A172 (cell line): ENCODE results near the gene LRCH4. TPM values are rescaled to one million over a fixed set of nuclear protein-coding genes. Genes with fewer than 3 reads are reported as not detected.
"Not testable (repeated sequence)": the region's sequence is repeated elsewhere in the genome, so short reads cannot be mapped to it uniquely, and the experiment has no call there.

ENCODE experiments used
- DNase-seq: peaks from one replicate; pipeline ENCODE4 v3.0.0-alpha.2; 2015; ENCODE audit warnings: low spot score
- total RNA-seq: library from RNA; depleted of rRNA; stranded (reverse); fragments of >200 nt; shearing (Covaris generic); gene quantifications from 2 replicates; pipeline ENCODE4 v1.2.3, GENCODE V29; 2014

The LRCH4 gene
- total RNA-seq, 1 experiment from 2014 or later, result 11.4 TPM

DNA sequence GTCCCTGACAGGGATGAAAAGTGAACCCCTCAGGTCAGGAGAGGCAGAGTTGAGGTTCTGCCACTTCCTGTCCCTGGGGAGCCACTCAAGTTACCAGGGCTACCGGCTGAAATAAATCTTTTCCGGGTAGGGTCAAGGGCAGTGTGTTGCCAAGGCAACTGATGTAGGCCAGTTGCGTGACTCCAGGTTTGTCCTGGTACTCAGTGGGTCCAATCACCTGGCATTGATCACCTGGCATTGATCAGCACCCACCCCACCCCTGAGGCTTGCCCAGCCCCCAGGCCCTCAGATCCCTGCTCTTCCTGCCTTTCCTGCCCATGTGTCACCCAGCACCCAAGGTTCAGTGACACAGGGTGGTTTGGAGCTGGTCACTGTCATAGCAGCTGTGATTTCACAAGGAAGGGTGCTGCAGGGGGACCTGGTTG is 18.2 kb downstream of the LRCH4 start:
- DNase-seq, result peak; percentile 49

DNA sequence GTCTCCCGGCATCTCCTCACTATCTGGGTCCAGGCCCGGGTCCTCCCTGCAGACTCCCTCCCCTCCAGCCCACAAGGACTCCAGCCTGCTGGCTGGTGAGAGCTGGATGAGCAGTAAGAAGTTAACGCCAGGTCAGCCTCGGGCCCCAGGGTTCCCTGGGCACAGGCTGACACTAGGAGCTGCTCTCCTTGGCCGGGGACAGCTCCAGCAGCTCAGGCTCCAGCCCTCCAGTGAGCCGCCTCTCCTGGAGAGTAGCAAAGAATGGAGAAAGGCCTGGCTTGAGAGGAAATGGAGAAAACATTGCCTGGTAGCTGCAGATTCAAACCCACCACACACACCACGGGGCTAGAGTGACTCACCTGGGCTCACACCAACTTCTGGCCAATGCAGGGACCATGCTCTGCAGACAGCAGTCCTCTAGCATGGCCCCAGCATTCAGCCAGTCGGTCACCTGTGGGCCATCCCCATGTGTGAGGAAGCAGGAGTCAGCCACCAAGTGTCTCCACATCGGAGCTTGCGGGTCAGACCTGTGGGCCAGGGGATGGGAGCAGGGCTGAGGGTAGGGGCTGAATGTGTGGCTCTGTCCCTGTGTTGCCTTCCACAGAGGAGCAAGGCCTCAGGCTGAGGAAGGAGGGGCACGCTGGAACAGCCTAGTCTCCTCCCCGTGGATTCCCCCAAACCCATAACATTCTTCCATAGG is 18.7 kb downstream of the LRCH4 start:
- peak; percentile 41 for DNase-seq

DNA sequence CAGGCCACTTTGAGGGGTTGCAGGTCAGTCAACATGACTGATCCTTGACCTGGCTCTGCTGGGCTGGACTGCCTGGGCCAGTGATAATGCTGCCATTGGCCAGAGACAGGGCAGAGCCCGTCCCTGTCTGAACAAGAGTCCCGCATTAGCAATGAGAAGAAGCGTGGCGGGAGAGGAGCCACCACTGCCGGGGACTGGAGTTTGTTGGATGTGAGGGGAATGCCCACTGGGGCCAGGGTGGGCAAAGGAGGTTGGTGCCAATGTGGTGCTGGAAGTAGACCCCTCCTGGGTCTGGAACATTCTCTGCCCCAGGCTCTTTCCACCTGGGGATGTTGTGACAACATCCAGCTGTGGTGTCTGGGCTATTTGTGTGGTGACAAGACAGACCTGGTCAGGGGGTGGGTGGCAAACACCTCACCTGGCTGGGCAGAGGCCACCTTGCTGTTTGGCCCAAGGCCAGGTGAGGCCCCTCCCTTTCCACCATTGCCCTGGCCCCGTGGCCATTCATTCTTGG is 19.9 kb downstream of the LRCH4 start:
- DNase-seq, result no peak

DNA sequence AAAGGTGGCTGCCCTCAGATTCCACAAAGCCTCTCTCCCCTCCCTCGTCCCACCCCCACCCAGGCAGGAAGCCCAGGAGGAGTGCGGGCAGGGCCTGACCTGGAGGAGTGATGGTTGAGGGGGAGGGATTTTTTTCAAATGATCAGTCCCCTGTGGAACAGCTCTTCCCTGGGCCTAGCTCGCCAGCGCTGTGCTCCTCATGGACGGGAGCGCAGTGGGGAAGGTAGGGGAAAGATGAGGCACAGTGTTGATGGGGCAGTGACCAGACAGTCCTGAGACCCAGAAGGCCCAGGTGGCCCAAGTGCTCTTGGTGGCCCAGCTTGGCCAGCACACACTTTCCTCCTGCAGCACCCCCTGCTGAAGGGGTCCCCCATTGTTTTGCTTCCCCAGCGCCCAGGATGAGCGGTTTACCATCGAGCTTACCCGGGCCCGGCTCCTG is 20.8 kb downstream of the LRCH4 start:
- no peak for DNase-seq

DNA sequence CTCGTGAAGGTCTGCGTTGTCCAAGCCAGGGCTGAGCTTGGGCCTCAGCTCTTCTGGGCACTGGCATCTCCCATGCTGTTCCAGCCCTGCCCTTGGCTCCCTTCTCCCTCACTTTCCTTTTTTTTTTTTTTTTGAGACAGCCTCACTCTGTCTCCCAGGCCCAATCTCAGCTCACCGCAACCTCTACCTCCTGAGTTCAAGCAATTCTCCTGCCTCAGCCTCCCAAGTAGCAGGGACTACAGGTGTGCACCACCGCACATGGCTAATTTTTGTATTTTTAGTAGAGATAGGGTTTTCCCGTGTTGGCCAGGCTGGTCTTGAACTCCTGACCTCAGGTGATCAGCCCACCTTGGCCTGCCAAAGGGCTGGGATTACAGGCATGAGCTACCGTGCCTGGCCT is 21.5 kb downstream of the LRCH4 start:
- DNase-seq, result not testable (repeated sequence)

DNA sequence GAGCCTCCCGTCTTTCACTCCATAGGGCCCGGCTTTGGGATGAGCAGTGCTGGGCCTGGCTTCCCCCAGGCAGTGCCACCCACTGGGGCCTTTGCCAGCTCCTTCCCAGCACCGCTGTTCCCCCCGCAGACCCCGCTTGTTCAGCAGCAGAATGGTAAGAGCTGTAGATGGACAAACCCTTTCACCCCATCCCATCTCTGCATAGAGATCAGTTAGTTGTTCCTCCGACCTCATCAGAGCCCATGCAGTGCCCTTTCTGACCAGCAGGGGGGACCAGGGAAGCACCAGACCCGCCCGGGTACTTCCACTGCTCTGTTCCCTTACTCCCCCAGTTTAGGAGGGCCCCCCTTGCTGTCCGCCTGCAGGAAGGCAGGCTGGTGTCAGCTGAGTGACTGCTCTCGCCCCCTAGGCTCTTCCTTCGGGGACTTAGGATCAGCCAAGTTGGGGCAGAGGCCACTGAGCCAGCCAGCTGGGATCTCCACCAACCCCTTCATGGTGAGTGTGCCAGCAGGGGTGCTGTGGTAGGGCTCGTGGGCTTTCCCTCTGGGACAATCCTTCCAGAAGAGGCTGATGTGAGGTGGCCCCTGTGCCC is 22.0 kb downstream of the LRCH4 start:
- peak; percentile 77 for DNase-seq

DNA sequence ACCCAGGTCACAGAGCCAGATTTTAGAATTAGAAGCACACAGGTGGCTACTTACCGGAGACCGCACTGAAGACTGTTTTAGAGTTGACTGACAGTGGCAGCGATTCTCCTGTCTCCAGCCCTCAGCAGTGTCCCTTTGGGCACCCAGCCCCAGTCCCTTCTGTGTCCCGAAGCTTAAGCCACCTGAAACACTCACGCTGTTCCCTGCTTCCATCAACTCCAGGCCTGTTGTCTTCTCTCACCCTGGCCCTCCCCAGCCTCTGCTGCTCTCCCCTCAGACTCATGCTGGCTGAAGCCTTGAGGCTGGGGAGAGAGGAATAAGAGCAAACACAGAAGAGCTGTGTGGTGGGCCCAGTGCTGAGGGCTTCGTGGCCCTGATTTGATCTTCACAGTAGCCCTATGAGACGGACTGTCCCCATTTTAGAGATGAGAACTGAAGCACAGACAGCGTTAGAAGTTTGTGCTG is 22.8 kb downstream of the LRCH4 start:
- DNase-seq, result no peak

DNA sequence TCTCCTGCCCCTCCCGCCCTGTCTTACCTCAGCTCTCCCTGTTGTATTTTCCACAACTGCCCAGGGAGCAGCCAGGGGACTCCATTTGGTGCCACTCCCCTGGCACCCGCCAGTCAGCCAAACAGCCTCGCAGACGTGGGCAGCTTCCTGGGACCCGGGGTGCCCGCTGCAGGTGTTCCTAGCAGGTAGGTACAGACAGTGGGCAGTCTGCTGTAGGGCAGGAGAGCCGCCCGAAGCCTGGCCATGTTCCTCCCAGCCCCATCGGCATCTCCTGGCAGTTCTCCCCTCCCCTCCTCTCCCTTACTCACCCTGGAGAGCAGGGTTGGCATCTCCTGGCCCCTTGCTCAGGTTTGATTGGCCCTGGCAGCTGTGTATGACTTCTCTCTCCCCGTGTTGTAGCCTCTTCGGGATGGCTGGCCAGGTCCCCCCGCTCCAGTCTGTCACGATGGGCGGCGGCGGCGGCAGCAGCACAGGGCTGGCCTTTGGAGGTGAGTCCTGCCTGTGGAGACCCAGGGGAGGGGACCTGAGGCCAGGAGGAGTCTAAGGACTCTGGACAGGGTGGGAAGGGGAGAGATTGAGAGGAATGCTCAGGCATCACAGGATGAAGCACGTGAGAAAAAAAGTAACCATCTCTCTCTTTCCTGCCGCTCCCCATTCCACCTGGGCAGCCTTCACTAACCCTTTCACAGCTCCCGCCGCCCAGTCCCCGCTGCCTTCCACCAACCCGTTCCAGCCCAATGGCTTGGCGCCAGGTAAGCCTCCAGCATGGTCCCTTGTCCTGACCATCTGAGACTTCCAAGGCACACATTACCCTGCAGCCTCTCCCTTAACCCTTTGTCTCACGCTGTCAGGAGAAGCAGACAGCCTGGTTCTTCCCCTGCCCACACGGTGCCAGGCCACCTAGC is 23.5 kb downstream of the LRCH4 start:
- DNase-seq, result no peak

DNA sequence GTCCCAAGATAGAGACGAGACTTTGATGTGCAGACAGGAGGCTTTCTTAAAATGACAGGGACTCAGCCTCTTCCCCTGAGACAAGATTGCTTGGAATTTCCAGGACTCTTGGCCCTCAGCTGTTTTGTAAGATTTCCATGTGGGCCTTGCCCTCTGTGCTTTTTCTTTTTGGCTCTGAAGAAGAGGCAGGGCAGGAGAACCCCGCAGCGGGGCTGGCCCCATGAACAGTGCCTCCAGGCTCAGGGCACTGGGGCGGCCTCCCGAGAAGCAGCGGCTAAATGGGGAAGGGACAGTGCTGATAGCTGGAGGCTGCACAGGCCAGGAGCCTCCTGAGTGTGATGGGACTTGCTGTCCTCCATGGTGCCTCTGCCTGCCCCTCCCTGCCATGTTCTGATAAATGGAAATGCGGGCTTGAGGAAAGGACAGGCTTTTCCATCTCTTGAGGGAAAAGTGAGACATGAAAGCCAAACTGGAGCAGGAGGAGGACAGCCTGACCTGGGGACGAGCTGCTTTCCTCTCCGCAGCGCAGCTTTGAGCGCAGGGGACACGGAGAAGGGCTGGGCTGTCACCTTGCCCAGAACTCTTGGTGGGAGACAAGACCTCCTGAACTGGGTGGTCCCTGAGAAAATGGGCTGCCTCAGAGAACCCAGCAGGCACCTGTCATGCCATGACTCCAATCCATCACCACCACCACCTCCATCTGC is 24.3 kb downstream of the LRCH4 start:
- DNase-seq, result no peak

DNA sequence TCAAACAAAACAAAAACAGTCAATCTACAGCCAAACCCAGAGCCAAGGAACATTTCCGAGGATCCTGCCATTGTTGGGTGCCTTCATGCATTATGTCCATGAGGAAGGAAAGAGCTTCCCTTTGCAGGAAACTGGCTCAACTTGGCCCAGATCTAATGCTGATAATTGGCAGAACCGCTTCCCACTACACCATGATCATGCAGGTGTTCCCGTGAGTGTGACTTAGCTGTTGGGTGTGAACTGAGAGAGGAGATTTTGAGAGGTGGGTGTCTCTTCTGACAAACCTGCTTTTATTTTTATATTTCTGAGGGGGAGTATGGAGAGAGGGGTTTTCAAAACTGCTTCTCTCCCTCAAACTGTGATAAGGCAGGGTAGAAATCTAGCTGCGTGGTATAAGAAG is 26.8 kb downstream of the LRCH4 start:
- DNase-seq, result no peak

DNA sequence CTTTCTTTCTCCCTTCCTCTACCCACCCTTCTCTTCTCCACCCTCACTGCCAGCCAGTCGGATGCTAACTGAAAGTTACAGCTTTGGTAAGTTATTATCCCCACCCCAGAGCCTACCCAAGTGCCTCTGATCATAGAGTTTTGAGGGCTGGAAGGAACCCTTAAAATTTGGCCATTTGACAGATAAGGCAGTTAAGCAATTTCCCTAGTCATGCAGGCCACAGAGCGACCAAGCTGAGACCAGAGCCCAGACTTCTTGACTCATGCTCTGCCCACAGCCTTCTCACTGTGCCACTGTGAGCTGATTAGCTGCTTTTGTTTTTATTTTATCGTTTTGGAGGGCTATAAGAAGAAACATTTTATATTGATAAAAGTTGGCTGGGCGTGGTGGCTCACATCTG is 29.4 kb downstream of the LRCH4 start:
- DNase-seq, result peak; percentile 24

DNA sequence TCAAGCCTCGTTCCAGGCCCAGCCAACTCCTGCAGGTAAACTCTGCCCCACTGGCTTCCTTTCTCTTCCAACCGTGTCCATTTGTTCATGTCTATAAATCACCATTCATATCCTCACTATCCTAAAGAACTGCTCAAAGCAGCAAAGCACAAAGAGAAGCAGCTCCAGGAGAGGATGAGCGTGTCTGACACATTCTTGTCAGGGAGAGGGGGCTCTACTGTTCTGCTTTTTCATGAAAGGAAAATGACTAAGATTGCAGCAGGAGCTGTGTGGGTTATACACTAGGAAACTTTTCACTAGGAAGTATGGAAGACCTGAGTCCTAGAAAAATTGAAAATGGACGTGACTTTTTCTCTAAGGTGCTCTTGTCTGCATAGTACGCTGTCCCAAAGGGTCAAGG is 30.2 kb downstream of the LRCH4 start:
- DNase-seq, result no peak

DNA sequence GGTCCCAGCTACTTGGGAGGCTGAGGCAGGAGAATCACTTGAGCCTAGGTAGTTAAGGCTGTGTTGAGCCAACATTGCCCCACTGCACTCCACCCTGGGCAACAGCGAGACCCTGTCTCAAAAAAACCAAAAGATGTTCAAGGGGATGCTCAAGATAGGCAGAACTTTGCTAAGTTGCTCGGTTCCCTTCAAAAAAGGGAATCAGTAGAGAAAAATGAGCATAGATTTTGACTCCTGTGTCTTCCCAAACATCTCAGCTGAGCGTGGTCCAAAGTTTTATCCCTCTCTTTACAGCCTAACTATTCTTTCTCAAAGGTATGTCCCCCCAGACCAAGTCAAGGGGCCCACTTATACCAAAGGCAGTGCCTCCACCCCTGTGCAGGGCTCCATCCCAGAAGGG is 32.9 kb downstream of the LRCH4 start:
- no peak for DNase-seq

DNA sequence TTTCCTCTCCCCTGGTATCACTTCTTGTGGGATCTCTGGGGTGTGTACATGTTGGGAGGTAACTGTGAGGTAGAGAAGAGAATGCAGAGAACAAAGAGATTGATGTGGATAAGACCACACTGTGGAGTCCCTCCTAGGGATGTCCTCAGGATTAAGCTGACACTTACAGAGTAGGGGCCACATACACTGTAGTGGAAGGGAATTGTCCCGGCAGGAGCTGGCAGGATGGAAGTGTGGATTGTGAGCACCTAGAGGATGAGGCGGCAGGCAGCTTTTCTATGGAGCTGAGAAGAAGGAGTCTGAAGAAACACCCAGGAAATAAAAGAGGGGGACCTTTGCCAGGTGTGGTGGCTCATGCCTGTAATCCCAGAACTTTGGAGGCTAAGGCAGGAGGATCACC is 33.4 kb downstream of the LRCH4 start:
- no peak for DNase-seq

DNA sequence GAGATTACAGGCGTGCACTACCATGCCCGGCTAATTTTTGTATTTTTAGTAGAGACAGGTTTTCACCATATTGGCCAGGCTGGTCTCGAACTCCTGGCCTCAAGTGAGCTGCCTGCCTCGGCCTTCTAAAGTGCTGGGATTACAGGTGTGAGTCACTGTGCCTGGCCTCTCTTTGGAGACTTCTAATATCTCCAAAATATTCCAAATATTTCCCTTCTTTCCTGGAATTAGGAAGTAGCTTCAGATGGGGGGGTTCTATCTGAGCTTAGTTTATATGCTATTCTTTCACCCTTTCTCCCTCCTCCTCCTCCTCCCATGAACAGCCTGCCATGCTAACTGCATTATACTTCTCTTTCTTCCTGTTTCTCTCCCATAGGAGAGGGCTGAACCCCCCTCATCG is 37.5 kb downstream of the LRCH4 start:
- DNase-seq, result peak; percentile 25

DNA sequence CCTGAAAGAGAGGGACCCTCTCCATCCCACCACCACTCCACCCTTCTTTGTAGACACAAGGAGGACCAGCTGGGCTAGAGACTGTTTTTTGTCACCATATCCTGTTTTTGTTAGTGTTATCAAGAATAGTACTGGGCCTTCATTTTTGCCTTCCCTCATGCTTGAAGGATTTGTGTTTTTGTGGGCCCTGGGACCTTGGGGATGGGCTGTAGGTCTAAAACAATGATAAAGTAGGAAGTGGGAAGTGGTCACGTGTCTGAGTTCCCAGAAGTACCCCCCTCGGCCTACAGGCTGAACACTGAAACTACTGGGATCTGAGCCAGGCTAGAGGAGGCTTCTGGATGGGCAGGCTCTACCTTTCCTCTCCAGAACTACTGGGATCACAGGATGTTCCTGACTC is 38.1 kb downstream of the LRCH4 start:
- no peak for DNase-seq

DNA sequence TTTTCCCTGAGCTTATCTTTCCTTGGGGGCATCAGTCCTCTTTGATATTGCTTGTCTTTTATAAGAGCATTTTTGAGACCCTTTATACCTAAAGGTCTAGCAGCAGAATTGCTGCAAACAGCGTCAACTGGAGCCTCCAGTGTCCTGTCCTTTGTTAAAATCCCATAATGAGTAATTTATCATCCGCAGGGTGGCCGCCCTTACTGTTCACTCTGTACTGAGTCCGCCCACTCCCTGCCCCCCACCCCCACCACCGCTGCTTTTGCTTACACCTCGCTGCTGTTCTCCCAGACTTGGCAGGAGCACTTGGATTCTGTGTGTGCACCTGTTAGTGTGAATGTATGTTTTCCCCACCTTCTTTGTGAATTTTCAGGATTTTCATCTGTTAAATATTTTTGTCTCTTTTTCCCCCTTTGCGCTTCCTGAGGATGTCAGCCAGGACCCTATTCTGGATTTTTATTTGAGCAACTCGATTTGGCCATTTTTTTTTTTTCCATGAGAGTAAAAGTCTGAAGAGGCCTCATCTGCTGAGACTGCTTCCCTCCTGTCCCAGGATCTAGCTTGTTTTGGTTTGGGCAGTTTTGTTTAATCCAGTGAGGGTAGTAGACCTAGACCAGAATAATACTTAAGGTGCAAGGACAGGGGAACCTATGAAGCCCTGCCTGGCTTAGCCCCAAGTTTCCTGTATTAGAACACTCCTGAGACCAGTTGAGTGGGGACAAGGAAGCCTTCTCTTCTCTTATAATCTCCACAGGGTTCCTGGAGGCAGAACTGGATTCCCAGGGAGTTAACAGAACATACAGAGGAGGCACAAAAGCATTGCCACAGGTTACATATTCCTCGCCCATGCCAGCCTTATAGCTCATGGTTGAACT is 38.8 kb downstream of the LRCH4 start:
- no peak for DNase-seq

DNA sequence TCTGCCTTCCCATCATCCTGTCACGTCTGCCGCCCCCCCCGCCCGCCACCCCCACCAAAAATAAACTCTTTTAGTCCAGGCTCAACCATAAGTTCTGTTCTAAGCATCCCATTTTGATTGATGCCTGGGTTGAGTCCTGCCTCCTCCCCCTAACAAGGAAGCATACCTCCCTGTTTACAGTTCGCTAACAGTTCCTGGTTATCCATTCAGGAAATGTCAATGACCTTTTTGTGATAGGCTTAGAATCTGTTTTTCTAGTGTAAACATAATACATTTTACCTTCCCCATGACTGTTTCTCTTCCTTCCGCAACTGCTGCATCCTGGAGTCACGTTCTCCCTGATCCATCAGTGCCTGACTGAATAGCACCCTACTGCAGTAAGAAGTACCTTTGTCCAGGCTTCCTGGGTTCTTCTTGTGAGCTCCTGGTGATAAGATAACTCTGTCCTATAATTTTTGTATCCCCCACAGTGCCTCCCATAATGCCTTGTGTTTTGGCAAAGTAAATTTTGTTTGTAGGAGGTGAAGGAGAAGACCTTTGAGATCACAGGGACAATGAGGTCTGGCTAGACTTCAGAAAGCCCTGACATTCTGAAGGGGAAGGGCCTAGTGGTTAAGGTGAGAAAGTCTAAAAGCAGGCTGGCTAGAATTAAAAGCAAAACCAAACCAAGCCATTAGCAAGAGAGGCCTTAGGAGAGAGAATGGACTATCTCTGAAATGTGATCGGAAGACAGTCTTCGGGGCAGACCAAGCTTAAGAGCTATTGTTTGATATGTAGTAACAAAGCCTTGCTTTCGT is 39.6 kb downstream of the LRCH4 start:
- no peak for DNase-seq

DNA sequence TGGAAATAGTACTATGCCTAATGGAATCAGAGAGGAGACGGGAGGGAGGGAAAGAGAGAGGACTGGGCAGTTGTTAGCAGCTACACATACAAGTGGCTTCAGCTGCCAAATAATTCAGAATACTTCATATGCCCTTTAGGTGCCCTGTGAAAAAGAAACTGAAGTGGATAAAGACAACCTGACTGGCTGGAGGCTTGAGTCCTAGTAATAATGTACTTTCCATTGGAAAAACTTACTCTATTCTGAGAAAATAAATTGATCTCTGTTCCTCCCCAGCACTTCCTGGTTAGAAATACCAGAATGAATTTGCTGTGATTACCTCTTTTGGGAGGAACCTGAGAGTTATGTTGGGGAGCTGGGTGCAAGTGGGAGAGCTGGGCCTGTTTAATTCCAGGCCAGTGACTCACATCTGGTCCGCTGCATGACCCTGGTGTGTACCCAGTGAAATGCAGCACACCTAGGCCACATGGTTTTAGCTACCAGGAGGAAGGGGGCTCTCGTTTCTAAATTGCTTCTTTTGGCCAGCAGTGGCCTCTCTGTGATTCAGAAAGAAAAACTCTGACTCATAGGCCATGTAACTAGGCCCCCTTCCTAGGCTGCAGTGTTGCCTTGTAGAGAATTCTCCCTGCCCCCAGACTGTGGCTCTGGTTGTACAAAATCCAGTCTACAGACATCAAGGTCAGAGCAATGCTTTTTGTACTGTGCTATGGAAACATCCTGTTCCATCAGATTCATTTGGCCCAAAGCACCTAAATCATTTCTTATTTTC is 40.4 kb downstream of the LRCH4 start:
- peak; percentile 94 for DNase-seq
